ENCODE results near the gene TANGO6.
A peak's percentile ranks its signal among the peaks of the same experiment; 100 is the strongest.

The TANGO6 gene

DNA sequence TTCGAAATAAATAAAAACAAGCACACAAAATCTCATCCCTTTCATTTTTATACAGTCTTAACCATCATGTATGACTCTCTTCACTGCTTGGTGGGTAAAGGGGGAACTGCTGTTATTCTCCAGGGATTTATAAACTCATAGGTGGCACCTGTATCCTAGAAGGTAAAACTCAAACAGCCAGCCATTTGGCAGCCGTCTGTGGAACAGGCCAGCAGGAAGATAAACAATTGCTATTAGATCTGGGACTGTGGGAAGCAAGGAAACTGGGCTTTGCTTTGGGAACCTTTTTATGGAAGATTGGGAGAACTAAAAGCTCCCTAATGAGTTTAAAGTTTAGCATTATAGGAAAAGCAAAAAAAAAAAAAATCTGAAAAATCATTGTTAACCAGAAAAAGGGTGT, 126.0 kb downstream of the TANGO6 start:
- DNase-seq (ENCODE audit: low read depth, low spot score): no peak
- TF ChIP-seq YY1 (IDR thresholded peaks at IDR 0.05; ENCODE audit: insufficient read depth, insufficient read length) (no peak), ZNF274 (IDR thresholded peaks at IDR 0.05; ENCODE audit: low read depth, low read length) (no peak), SUZ12 (IDR thresholded peaks at IDR 0.05; ENCODE audit: extremely low read depth, insufficient read depth, insufficient read length) (no peak)
- Histone ChIP-seq H3K9me3 (ENCODE audit: insufficient read depth, low read length) (no peaks in the 10 kb centered on the region), H3K36me3 (ENCODE audit: insufficient read depth, insufficient read length, low read length) (peaks cover 11% of the 10 kb centered on the region), H3K4me3 (ENCODE audit: insufficient read length, low read depth) (no peak overlapping the region), H3K4me1 (ENCODE audit: insufficient read depth, insufficient read length) (peaks cover 6% of the 10 kb centered on the region), H3K27me3 (ENCODE audit: insufficient read depth, insufficient read length) (no peaks in the 10 kb centered on the region), H3K9ac (ENCODE audit: insufficient read length, low read depth) (no peak overlapping the region)

DNA sequence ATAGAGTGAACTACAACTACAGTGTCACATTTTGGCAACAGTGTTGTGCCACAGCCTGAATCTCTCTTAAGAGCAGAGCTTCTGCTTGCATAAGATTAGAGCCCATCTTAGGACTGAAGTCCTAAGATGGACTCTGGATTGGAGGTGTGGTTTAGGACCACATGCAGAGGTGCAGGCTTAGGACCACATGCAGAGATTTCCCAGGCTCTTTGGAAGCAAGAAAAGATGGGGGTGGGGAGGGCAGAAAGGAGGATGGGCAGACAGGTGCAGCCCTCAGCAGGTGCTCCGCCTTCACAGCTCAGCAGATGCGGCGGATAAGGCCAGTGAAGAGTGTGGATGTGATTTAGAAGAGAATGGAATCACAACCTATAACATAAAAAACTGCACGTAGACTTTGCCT, 128.7 kb downstream of the TANGO6 start:
- H3K27me3 ChIP-seq (ENCODE audit: insufficient read depth, insufficient read length): no peaks in the 10 kb centered on the region
- peak; percentile 66 for DNase-seq (ENCODE audit: low read depth, low spot score)
- H3K9ac ChIP-seq (ENCODE audit: insufficient read length, low read depth): no peak overlapping the region
- H3K9me3 ChIP-seq (ENCODE audit: insufficient read depth, low read length): no peaks in the 10 kb centered on the region
- H3K36me3 ChIP-seq (ENCODE audit: insufficient read depth, insufficient read length, low read length): peaks cover 34% of the 10 kb centered on the region
- no peak overlapping the region for H3K4me3 ChIP-seq (ENCODE audit: insufficient read length, low read depth)
- peaks cover 6% of the 10 kb centered on the region for H3K4me1 ChIP-seq (ENCODE audit: insufficient read depth, insufficient read length)
- TF ChIP-seq ZNF274 (IDR thresholded peaks at IDR 0.05; ENCODE audit: low read depth, low read length) (no peak), YY1 (IDR thresholded peaks at IDR 0.05; ENCODE audit: insufficient read depth, insufficient read length) (no peak), SUZ12 (IDR thresholded peaks at IDR 0.05; ENCODE audit: extremely low read depth, insufficient read depth, insufficient read length) (no peak)

DNA sequence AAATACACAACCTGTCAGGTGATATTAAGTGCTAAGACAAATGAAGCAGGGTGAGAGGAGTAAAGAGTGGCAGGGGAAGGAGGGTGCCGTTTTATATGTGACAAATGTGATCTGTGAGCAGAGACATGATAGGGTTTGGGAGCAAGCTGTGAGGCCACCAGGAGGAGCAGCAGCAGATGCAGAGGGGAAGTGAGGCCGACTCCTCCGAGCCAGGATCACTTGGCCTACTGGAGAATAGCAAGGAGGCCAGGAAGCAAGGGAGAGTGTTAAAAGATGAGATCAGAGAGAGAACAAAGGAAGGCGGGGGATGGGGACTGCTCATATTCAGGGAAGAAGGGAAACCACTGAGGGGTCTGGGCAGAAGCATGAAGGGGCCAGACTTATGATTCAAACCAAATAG, 129.4 kb downstream of the TANGO6 start:
- H3K4me3 ChIP-seq (ENCODE audit: insufficient read length, low read depth): no peak overlapping the region
- no peaks in the 10 kb centered on the region for H3K9me3 ChIP-seq (ENCODE audit: insufficient read depth, low read length)
- no peaks in the 10 kb centered on the region for H3K27me3 ChIP-seq (ENCODE audit: insufficient read depth, insufficient read length)
- no peak overlapping the region for H3K9ac ChIP-seq (ENCODE audit: insufficient read length, low read depth)
- peaks cover 6% of the 10 kb centered on the region for H3K4me1 ChIP-seq (ENCODE audit: insufficient read depth, insufficient read length)
- TF ChIP-seq SUZ12 (IDR thresholded peaks at IDR 0.05; ENCODE audit: extremely low read depth, insufficient read depth, insufficient read length): no peak
- no peak for TF ChIP-seq ZNF274 (IDR thresholded peaks at IDR 0.05; ENCODE audit: low read depth, low read length)
- TF ChIP-seq YY1 (IDR thresholded peaks at IDR 0.05; ENCODE audit: insufficient read depth, insufficient read length): no peak
- peaks cover 32% of the 10 kb centered on the region for H3K36me3 ChIP-seq (ENCODE audit: insufficient read depth, insufficient read length, low read length)
- peak; percentile 82 for DNase-seq (ENCODE audit: low read depth, low spot score)

DNA sequence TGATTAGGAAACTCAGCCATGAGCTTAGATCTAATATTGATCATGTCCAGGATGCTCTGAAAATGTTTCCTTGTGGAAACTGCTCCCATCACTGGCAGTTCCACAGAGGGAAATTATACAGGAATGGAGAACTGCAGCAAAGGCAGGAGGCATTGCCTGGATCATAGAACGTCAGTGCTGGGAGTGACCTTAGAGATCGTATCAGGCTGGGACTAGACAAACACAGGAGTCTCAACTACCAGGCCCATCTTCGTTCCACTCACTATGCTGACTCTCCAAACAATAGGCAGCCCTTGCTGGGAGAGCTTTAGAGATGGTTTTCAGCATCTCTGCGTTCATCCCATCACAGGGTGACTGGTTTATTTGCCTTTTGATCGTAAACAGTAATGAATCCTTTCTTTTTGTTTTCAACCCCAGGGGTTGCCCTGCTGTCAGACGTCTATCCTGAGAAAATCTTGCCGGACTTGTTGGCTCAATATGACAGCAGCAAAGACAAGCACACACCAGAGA, 130.3 kb downstream of the TANGO6 start:
- no peak overlapping the region for H3K9ac ChIP-seq (ENCODE audit: insufficient read length, low read depth)
- no peaks in the 10 kb centered on the region for H3K27me3 ChIP-seq (ENCODE audit: insufficient read depth, insufficient read length)
- H3K4me3 ChIP-seq (ENCODE audit: insufficient read length, low read depth): no peak overlapping the region
- peaks cover 6% of the 10 kb centered on the region for H3K4me1 ChIP-seq (ENCODE audit: insufficient read depth, insufficient read length)
- no peak for DNase-seq (ENCODE audit: low read depth, low spot score)
- H3K9me3 ChIP-seq (ENCODE audit: insufficient read depth, low read length): no peaks in the 10 kb centered on the region
- TF ChIP-seq YY1 (IDR thresholded peaks at IDR 0.05; ENCODE audit: insufficient read depth, insufficient read length): no peak
- TF ChIP-seq ZNF274 (IDR thresholded peaks at IDR 0.05; ENCODE audit: low read depth, low read length): no peak
- no peak for TF ChIP-seq SUZ12 (IDR thresholded peaks at IDR 0.05; ENCODE audit: extremely low read depth, insufficient read depth, insufficient read length)
- peaks cover 31% of the 10 kb centered on the region for H3K36me3 ChIP-seq (ENCODE audit: insufficient read depth, insufficient read length, low read length)

DNA sequence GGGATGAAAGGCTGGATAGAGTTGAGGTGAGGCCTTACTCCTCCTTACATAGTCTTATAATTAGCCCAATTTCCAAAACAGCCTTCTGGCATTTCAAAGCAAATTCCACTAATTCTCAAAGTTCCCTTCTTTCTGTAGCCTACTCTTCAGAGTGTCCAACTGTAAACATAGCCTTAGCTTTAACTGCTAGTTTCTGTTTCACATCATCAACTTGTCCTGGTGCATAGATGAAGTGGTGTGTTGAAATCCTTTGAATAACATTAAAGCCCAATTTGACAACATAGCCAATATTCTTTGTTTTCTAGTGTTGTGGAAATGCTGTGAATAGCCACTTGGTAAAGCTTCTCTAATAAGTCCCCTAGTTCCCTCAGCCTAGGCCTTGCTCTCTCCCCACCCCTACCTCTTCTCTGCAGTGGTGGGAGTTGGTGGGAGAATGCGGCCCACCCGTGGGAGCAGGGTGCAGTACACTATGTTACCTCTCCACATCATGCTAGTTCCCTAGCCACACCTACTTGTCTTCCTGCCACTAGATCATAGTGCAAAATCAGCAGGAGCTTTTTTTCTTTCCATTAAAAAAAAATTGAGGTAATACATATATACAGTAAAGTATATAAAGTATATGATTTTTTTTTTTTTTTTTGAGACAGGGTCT, 135.1 kb downstream of the TANGO6 start:
- H3K4me3 ChIP-seq (ENCODE audit: insufficient read length, low read depth): no peak overlapping the region
- no peak for DNase-seq (ENCODE audit: low read depth, low spot score)
- peaks cover 5% of the 10 kb centered on the region for H3K4me1 ChIP-seq (ENCODE audit: insufficient read depth, insufficient read length)
- H3K36me3 ChIP-seq (ENCODE audit: insufficient read depth, insufficient read length, low read length): peaks cover 32% of the 10 kb centered on the region
- no peak overlapping the region for H3K9ac ChIP-seq (ENCODE audit: insufficient read length, low read depth)
- H3K27me3 ChIP-seq (ENCODE audit: insufficient read depth, insufficient read length): no peaks in the 10 kb centered on the region
- H3K9me3 ChIP-seq (ENCODE audit: insufficient read depth, low read length): no peaks in the 10 kb centered on the region
- TF ChIP-seq SUZ12 (IDR thresholded peaks at IDR 0.05; ENCODE audit: extremely low read depth, insufficient read depth, insufficient read length) (no peak), YY1 (IDR thresholded peaks at IDR 0.05; ENCODE audit: insufficient read depth, insufficient read length) (no peak), ZNF274 (IDR thresholded peaks at IDR 0.05; ENCODE audit: low read depth, low read length) (no peak)

DNA sequence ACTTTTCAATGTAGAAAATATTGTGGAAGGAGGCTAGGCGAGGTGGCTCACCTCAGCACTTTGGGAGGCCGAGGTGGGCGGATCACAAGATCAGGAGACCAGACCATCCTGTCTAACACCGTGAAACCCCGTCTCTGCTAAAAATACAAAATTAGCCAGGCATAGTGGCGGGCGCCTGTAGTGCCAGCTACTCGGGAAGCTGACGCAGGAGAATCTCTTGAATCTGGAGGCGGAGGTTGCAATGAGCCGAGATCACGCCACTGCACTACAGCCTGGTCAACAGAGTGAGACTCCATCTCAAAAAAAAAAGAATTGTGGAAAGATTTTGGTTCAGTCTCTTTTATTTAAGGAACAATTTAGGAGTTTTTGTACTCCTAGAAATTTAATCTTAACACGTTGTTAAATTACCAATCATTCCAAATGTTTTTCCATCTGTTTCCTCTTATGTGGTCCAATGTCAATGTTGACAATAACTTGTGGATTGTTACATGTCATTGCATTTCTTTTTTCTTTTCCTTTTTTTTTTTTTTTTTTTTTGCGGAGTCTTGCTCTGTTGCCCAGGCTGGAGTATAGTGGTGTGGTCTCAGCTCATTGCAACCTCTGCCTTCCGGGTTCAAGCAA, 137.5 kb downstream of the TANGO6 start:
- TF ChIP-seq YY1 (IDR thresholded peaks at IDR 0.05; ENCODE audit: insufficient read depth, insufficient read length) (no peak), ZNF274 (IDR thresholded peaks at IDR 0.05; ENCODE audit: low read depth, low read length) (no peak), SUZ12 (IDR thresholded peaks at IDR 0.05; ENCODE audit: extremely low read depth, insufficient read depth, insufficient read length) (no peak)
- no peak overlapping the region for H3K4me3 ChIP-seq (ENCODE audit: insufficient read length, low read depth)
- H3K9ac ChIP-seq (ENCODE audit: insufficient read length, low read depth): no peak overlapping the region
- peaks cover 12% of the 10 kb centered on the region for H3K36me3 ChIP-seq (ENCODE audit: insufficient read depth, insufficient read length, low read length)
- no peaks in the 10 kb centered on the region for H3K9me3 ChIP-seq (ENCODE audit: insufficient read depth, low read length)
- DNase-seq (ENCODE audit: low read depth, low spot score): no peak
- H3K4me1 ChIP-seq (ENCODE audit: insufficient read depth, insufficient read length): peaks cover 2% of the 10 kb centered on the region
- no peaks in the 10 kb centered on the region for H3K27me3 ChIP-seq (ENCODE audit: insufficient read depth, insufficient read length)

DNA sequence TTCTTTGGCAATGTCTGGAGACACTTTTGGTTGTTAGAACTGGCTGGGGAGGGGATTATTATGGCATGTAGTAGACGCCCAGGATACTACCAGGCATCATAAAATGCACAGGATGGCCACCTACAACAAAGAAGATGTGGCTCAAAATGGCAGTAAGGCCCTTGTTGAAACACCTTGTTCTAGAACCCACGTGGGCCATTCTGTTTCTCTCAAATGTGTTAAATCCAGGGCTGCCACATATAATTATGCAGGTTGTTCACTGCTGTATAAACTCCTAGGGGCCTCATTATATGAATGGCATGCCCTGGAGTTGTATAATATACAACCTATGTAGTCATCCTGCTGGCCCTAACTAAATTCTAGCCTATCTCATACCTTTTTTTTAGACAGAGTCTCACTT, 138.6 kb downstream of the TANGO6 start:
- no peak overlapping the region for H3K9ac ChIP-seq (ENCODE audit: insufficient read length, low read depth)
- DNase-seq (ENCODE audit: low read depth, low spot score): no peak
- no peaks in the 10 kb centered on the region for H3K9me3 ChIP-seq (ENCODE audit: insufficient read depth, low read length)
- H3K36me3 ChIP-seq (ENCODE audit: insufficient read depth, insufficient read length, low read length): peaks cover 3% of the 10 kb centered on the region
- no peaks in the 10 kb centered on the region for H3K27me3 ChIP-seq (ENCODE audit: insufficient read depth, insufficient read length)
- H3K4me3 ChIP-seq (ENCODE audit: insufficient read length, low read depth): no peak overlapping the region
- no peak for TF ChIP-seq ZNF274 (IDR thresholded peaks at IDR 0.05; ENCODE audit: low read depth, low read length)
- no peak for TF ChIP-seq YY1 (IDR thresholded peaks at IDR 0.05; ENCODE audit: insufficient read depth, insufficient read length)
- no peak for TF ChIP-seq SUZ12 (IDR thresholded peaks at IDR 0.05; ENCODE audit: extremely low read depth, insufficient read depth, insufficient read length)
- peaks cover 2% of the 10 kb centered on the region for H3K4me1 ChIP-seq (ENCODE audit: insufficient read depth, insufficient read length)

All from NT2/D1 (cell line).